Endothelial cell of umbilical vein (primary cell): ENCODE data around the gene RTN4R.

Experiments used
- CTCF ChIP-seq, 2 donors: IDR thresholded peaks; 1 replicate in 1 of 2; 2 replicates in 1 of 2; pipeline ENCODE4 v1.5.1; 2011; ENCODE audit warnings: low read length in 2 of 2, mild to moderate bottlenecking in 2 of 2, moderate library complexity in 2 of 2, control low read depth in 1 of 2, inconsistent platforms in 1 of 2, low read depth in 1 of 2; ENCODE audit not compliant: insufficient read depth in 1 of 2; ENCODE audit errors: extremely low read depth in 1 of 2
- EZH2 ChIP-seq: IDR thresholded peaks from 2 replicates; pipeline ENCODE4 v1.6.1; 2012; ENCODE audit warnings: borderline replicate concordance, low read depth, mild to moderate bottlenecking, moderate library complexity, low read length, inconsistent platforms; ENCODE audit not compliant: severe bottlenecking
- MAX ChIP-seq: IDR thresholded peaks from 2 replicates; pipeline ENCODE4 v1.6.1; 2011; ENCODE audit not compliant: insufficient read depth, insufficient read length
- MYC ChIP-seq: IDR thresholded peaks from one replicate; pipeline ENCODE4 v1.6.1; 2011; ENCODE audit warnings: mild to moderate bottlenecking, low read depth, low read length
- POLR2A ChIP-seq: IDR thresholded peaks from 2 replicates; pipeline ENCODE4 v1.6.1; 2012; ENCODE audit warnings: low read depth, mild to moderate bottlenecking, control low read depth, low read length
- POLR2AphosphoS5 ChIP-seq: IDR thresholded peaks from 2 replicates; pipeline ENCODE4 v1.6.1; 2012; ENCODE audit warnings: low read depth, mild to moderate bottlenecking, control low read depth, low read length, moderate library complexity; ENCODE audit not compliant: insufficient read depth

DNA sequence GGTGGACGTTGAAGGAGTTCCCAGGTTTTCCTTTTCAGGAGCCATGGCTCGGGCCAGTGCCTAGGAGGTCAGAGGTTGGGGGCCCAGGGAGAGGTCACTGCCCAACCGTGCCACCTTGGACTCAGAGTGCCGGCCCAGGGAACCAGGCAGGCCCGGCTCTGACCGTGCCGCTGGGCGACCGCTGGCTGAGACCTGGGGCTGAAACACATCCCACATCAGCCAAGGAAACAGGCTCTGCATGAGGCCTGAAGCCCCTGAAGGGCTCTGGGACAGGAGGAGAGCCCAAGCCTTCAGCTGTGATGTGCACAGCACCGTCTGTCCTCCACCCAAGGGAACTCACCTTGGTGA lies 21.9 kb upstream of the RTN4R start:
- TF ChIP-seq CTCF (IDR thresholded peaks at IDR 0.05; ENCODE audit: extremely low read depth in 1 of 2, insufficient read depth in 1 of 2, low read depth in 1 of 2, low read length in 2 of 2) = no peak
- TF ChIP-seq EZH2 = no peak
- no peak for TF ChIP-seq POLR2AphosphoS5
- TF ChIP-seq MAX = no peak
- TF ChIP-seq MYC = no peak
- no peak for TF ChIP-seq POLR2A
